Measurements from ENCODE around the gene CACNA1S.

DNA sequence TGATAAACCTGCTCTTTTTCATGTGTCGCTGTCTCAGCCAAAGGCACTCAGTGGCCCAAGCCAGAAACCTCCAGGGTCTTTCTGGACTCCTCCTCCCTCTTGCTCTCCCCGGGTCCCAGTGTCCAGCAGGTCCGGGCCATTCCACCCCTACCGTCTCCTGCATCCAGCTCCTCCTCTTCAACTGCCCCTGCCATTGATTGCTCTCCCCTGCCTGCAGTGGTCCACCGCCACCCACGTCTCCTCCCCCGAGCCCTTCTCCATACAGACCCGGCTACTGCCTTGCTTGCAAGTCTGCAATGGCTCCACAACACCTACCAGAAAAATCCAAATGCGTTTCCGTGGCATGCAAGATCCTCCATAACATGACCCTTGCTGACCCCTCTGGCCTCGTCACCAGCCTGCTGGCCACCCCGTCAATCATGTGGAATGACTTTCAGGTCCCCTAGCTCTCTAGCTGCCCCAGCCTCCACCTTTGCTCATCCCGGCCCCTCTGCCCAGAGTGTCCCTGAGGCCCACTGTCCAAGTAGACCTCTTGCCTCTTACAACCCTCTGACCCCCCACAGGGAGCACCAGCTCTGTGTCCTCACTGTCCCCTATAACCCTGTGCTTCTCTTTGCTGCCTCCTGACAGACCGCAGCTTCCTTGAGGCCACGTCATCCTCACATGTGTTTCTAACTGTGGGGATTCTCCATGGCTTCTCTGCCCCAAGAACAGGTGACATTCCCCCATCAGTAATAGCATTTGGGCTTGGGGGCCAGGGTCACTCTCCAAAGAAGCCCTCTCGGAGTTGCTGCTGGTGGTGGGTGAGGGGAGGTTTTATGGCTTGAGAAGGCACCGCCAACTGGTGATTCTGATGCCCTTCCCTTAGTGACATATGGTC is 15.0 kb downstream of the CACNA1S start:
- TF ChIP-seq, protein P1, sequence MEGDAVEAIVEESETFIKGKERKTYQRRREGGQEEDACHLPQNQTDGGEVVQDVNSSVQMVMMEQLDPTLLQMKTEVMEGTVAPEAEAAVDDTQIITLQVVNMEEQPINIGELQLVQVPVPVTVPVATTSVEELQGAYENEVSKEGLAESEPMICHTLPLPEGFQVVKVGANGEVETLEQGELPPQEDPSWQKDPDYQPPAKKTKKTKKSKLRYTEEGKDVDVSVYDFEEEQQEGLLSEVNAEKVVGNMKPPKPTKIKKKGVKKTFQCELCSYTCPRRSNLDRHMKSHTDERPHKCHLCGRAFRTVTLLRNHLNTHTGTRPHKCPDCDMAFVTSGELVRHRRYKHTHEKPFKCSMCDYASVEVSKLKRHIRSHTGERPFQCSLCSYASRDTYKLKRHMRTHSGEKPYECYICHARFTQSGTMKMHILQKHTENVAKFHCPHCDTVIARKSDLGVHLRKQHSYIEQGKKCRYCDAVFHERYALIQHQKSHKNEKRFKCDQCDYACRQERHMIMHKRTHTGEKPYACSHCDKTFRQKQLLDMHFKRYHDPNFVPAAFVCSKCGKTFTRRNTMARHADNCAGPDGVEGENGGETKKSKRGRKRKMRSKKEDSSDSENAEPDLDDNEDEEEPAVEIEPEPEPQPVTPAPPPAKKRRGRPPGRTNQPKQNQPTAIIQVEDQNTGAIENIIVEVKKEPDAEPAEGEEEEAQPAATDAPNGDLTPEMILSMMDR (IDR thresholded peaks at IDR 0.05) = no peak
- TF ChIP-seq POLR2A (IDR thresholded peaks at IDR 0.05) = no peak
